HG03439 (cell line): ENCODE data around the gene OR51I1.

Experiments used
- ATAC-seq: cut with Tn5 transposase; IDR thresholded peaks from one replicate; pipeline ENCODE4 v1.9.1; 2021; ENCODE audit warnings: mild to moderate bottlenecking, moderate library complexity; ENCODE audit not compliant: unreplicated experiment

OR51I1 gene

GRCh38 chr11:5441414-5441813 is at the start of gene OR51I1:
Gene OR51I1 (minus strand): TSS chr11:5441514. CDS start chr11:5441514, 0 bp downstream.
- ATAC-seq, result no peak

- no peak for ATAC-seq
Observed at GRCh38 chr11:5489576-5490357, 48.5 kb upstream of the OR51I1 start.

GRCh38 chr11:5488798-5489399 is 47.6 kb upstream of the OR51I1 start:
- no peak for ATAC-seq

- no peak for ATAC-seq
Observed at GRCh38 chr11:5488385-5488784, 47.1 kb upstream of the OR51I1 start, which contains the start of gene OR52D1. Gene OR52D1 (plus strand): TSS chr11:5488685. CDS start chr11:5488707, 22 bp downstream.

- ATAC-seq, result no peak
Observed at GRCh38 chr11:5486421-5486820, 45.1 kb upstream of the OR51I1 start.

- ATAC-seq, result no peak
Observed at GRCh38 chr11:5486003-5486402, 44.7 kb upstream of the OR51I1 start.

- ATAC-seq, result no peak
Observed at GRCh38 chr11:5476186-5476819, 35.0 kb upstream of the OR51I1 start.

GRCh38 chr11:5473921-5474320 is 32.6 kb upstream of the OR51I1 start:
- no peak for ATAC-seq

- no peak for ATAC-seq
Observed at GRCh38 chr11:5467527-5467926, 26.2 kb upstream of the OR51I1 start.

- ATAC-seq, result no peak
Observed at GRCh38 chr11:5460983-5461621, 19.8 kb upstream of the OR51I1 start.

GRCh38 chr11:5449432-5449831 is 8.1 kb upstream of the OR51I1 start:
- no peak for ATAC-seq

GRCh38 chr11:5449023-5449422 is 7.7 kb upstream of the OR51I1 start, which contains the start of gene OR51I2:
Gene OR51I2 (plus strand): TSS chr11:5449323. CDS start chr11:5453489, 4,166 bp downstream.
- no peak for ATAC-seq

- ATAC-seq, result no peak
Observed at GRCh38 chr11:5443835-5444393, 2.6 kb upstream of the OR51I1 start.

- no peak for ATAC-seq
Observed at GRCh38 chr11:5423131-5423530, 18.2 kb downstream of the OR51I1 start.

- ATAC-seq, result no peak
Observed at GRCh38 chr11:5421811-5422210, 19.5 kb downstream of the OR51I1 start, which contains the start of gene OR51Q1. Gene OR51Q1 (plus strand): TSS chr11:5422111. CDS start chr11:5422201, 90 bp downstream.

GRCh38 chr11:5420993-5421392 is 20.3 kb downstream of the OR51I1 start:
- ATAC-seq, result no peak

GRCh38 chr11:5405173-5405572 is 36.1 kb downstream of the OR51I1 start:
- no peak for ATAC-seq

GRCh38 chr11:5398936-5399335 is 42.4 kb downstream of the OR51I1 start:
- ATAC-seq, result no peak

- ATAC-seq, result no peak
Observed at GRCh38 chr11:5394091-5394490, 47.2 kb downstream of the OR51I1 start.
